Vagina (tissue), 2 donors: Measurements from ENCODE around the gene ZNF134.

Experiments used
- POLR2AphosphoS5 ChIP-seq, 2 donors: sonication (generic); formaldehyde crosslinking; IDR thresholded peaks; one replicate each; pipeline ENCODE4 v1.9.0; 2017; ENCODE audit warnings: antibody characterized with exemption in 2 of 2, mild to moderate bottlenecking in 2 of 2, low read depth in 1 of 2; ENCODE audit not compliant: insufficient read depth in 1 of 2
- TF ChIP-seq, protein P1 (sequence below), 3 experiments: fragments of 450-650 bp in 2 of 3; fragments of 200-600 bp in 1 of 3; sonication (generic) in 1 of 3; IDR thresholded peaks; one replicate each; pipeline ENCODE4 v1.5.1; 2017 to 2019; ENCODE audit warnings: antibody characterized with exemption in 3 of 3, mild to moderate bottlenecking in 2 of 3, moderate library complexity in 2 of 3

- TF ChIP-seq, protein P1, sequence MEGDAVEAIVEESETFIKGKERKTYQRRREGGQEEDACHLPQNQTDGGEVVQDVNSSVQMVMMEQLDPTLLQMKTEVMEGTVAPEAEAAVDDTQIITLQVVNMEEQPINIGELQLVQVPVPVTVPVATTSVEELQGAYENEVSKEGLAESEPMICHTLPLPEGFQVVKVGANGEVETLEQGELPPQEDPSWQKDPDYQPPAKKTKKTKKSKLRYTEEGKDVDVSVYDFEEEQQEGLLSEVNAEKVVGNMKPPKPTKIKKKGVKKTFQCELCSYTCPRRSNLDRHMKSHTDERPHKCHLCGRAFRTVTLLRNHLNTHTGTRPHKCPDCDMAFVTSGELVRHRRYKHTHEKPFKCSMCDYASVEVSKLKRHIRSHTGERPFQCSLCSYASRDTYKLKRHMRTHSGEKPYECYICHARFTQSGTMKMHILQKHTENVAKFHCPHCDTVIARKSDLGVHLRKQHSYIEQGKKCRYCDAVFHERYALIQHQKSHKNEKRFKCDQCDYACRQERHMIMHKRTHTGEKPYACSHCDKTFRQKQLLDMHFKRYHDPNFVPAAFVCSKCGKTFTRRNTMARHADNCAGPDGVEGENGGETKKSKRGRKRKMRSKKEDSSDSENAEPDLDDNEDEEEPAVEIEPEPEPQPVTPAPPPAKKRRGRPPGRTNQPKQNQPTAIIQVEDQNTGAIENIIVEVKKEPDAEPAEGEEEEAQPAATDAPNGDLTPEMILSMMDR (IDR thresholded peaks at IDR 0.05): no peak
- TF ChIP-seq POLR2AphosphoS5 (IDR thresholded peaks at IDR 0.05; ENCODE audit: insufficient read depth in 1 of 2, low read depth in 1 of 2): no peak
Measured at GRCh38 chr19:57672466-57672865, 58.4 kb downstream of the ZNF134 start.
